Panc1 (cell line): ENCODE results near the gene CFAP69. TPM values are rescaled to one million over a fixed set of nuclear protein-coding genes. Genes with fewer than 3 reads are reported as not detected.

ENCODE experiments used
- ATAC-seq: fragments of 200-7000 bp; cut with Tn5 transposase; 2 replicates; pipeline ENCODE4 v1.9.1; 2020; ENCODE audit warnings: mild to moderate bottlenecking, moderate library complexity
- BruUV-seq: library from RNA; stranded (reverse); fragments of 400-500 nt; replicated peaks from 2 replicates; lab custom pipeline; 2021; lab: Mats Ljungman, UMichigan
- CTCF ChIA-PET: fragments of 300-600 bp; sonication (Branson Sonifier 250); formaldehyde crosslinking; loops from one replicate; lab custom pipeline; 2022; ENCODE audit warnings: antibody characterized with exemption; lab: Charles Lee
- POLR2A ChIA-PET: fragments of 300-600 bp; sonication (Branson Sonifier 250); formaldehyde crosslinking; loops from one replicate; lab custom pipeline; 2022; ENCODE audit warnings: antibody characterized with exemption; lab: Charles Lee
- DNase-seq: peaks from one replicate; pipeline ENCODE4 v3.0.0-alpha.2; 2010; ENCODE audit warnings: low read depth, low spot score
- H3K27ac ChIP-seq: 2 replicates; pipeline ENCODE4 v1.5.1; 2011; ENCODE audit warnings: mild to moderate bottlenecking, low read length, inconsistent platforms
- H3K27me3 ChIP-seq: fragments of 200-500 bp; sonication (Bioruptor generic); 2 replicates; pipeline ENCODE4 v1.6.0; 2014; ENCODE audit warnings: low read length, inconsistent platforms; ENCODE audit not compliant: control insufficient read depth, insufficient read depth
- H3K36me3 ChIP-seq: fragments of 200-500 bp; sonication (Bioruptor generic); 2 replicates; pipeline ENCODE4 v1.5.1; 2014; ENCODE audit warnings: inconsistent platforms, mild to moderate bottlenecking, low read length, moderate library complexity; ENCODE audit not compliant: control insufficient read depth, insufficient read depth
- H3K4me1 ChIP-seq: 2 replicates; pipeline ENCODE4 v1.5.1; 2011; ENCODE audit warnings: inconsistent platforms, mild to moderate bottlenecking, low read length, moderate library complexity; ENCODE audit not compliant: control insufficient read depth, insufficient read depth
- H3K4me3 ChIP-seq, 2 experiments: 2 replicates each; pipeline ENCODE4 v1.5.1; 2011 to 2012; ENCODE audit warnings: low read depth in 2 of 2, low read length in 2 of 2, mild to moderate bottlenecking in 2 of 2, inconsistent platforms in 1 of 2, moderate library complexity in 1 of 2
- H3K9me3 ChIP-seq: fragments of 200-500 bp; sonication (Bioruptor generic); 2 replicates; pipeline ENCODE4 v1.5.1; 2014; ENCODE audit warnings: low read depth, mild to moderate bottlenecking, inconsistent platforms, low read length, moderate library complexity; ENCODE audit not compliant: control insufficient read depth, insufficient read depth
- POLR2AphosphoS5 ChIP-seq: IDR thresholded peaks from 2 replicates; pipeline ENCODE4 v1.6.1; 2012; ENCODE audit warnings: mild to moderate bottlenecking, low read depth, low read length, moderate library complexity
- SIN3A ChIP-seq: IDR thresholded peaks from 2 replicates; pipeline ENCODE4 v1.6.1; 2012; ENCODE audit warnings: low read depth, mild to moderate bottlenecking, low read length, moderate library complexity, borderline replicate concordance; ENCODE audit not compliant: insufficient read depth
- TCF7L2 ChIP-seq: IDR thresholded peaks from 2 replicates; pipeline ENCODE4 v1.6.1; 2011; ENCODE audit warnings: mild to moderate bottlenecking, low read depth, low read length, inconsistent platforms
- in situ Hi-C: cut with HindIII; loops from 2 replicates; pipeline ENCODE4 v1.10.0; 2016; ENCODE audit warnings: low sequenced_read_pairs, low pct_unique_long_range_greater_than_20kb
- intact Hi-C: fragments of 100-400 bp; cut with micrococcal nuclease; formaldehyde crosslinking; loops from one replicate; pipeline ENCODE4 v1.10.0; 2022; ENCODE audit not compliant: unreplicated experiment
- total RNA-seq: library from RNA; stranded (reverse); gene quantifications from one replicate; pipeline ENCODE4 v1.2.1, GENCODE V29; 2021; ENCODE audit not compliant: unreplicated experiment
- TF ChIP-seq, protein P1 (sequence below), 2 experiments: IDR thresholded peaks; 2 replicates each; pipeline ENCODE4 v1.6.1; 2011 to 2012; ENCODE audit warnings: low read depth in 2 of 2, control low read depth in 1 of 2, low read length in 1 of 2, mild to moderate bottlenecking in 1 of 2, moderate library complexity in 1 of 2; ENCODE audit not compliant: insufficient read depth in 1 of 2
- TF ChIP-seq, protein P2 (sequence below): fragments of 450-650 bp; IDR thresholded peaks from 2 replicates; pipeline ENCODE4 v1.5.1; 2017; ENCODE audit warnings: mild to moderate bottlenecking

The CFAP69 gene
- total RNA-seq, 1 experiment from 2014 or later, result 0.51 TPM

GRCh38 chr7:90225601-90226000 is 19.4 kb upstream of the CFAP69 start:
- no peak for TF ChIP-seq SIN3A
- TF ChIP-seq POLR2AphosphoS5, result no peak
- no peak for TF ChIP-seq TCF7L2
- TF ChIP-seq, protein P1, sequence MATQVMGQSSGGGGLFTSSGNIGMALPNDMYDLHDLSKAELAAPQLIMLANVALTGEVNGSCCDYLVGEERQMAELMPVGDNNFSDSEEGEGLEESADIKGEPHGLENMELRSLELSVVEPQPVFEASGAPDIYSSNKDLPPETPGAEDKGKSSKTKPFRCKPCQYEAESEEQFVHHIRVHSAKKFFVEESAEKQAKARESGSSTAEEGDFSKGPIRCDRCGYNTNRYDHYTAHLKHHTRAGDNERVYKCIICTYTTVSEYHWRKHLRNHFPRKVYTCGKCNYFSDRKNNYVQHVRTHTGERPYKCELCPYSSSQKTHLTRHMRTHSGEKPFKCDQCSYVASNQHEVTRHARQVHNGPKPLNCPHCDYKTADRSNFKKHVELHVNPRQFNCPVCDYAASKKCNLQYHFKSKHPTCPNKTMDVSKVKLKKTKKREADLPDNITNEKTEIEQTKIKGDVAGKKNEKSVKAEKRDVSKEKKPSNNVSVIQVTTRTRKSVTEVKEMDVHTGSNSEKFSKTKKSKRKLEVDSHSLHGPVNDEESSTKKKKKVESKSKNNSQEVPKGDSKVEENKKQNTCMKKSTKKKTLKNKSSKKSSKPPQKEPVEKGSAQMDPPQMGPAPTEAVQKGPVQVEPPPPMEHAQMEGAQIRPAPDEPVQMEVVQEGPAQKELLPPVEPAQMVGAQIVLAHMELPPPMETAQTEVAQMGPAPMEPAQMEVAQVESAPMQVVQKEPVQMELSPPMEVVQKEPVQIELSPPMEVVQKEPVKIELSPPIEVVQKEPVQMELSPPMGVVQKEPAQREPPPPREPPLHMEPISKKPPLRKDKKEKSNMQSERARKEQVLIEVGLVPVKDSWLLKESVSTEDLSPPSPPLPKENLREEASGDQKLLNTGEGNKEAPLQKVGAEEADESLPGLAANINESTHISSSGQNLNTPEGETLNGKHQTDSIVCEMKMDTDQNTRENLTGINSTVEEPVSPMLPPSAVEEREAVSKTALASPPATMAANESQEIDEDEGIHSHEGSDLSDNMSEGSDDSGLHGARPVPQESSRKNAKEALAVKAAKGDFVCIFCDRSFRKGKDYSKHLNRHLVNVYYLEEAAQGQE (IDR thresholded peaks at IDR 0.05; ENCODE audit: insufficient read depth in 1 of 2, low read depth in 2 of 2, low read length in 1 of 2), result no peak
- TF ChIP-seq, protein P2, sequence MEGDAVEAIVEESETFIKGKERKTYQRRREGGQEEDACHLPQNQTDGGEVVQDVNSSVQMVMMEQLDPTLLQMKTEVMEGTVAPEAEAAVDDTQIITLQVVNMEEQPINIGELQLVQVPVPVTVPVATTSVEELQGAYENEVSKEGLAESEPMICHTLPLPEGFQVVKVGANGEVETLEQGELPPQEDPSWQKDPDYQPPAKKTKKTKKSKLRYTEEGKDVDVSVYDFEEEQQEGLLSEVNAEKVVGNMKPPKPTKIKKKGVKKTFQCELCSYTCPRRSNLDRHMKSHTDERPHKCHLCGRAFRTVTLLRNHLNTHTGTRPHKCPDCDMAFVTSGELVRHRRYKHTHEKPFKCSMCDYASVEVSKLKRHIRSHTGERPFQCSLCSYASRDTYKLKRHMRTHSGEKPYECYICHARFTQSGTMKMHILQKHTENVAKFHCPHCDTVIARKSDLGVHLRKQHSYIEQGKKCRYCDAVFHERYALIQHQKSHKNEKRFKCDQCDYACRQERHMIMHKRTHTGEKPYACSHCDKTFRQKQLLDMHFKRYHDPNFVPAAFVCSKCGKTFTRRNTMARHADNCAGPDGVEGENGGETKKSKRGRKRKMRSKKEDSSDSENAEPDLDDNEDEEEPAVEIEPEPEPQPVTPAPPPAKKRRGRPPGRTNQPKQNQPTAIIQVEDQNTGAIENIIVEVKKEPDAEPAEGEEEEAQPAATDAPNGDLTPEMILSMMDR, result no peak
- intact Hi-C loops, result no loop called here
- CTCF ChIA-PET, result no interaction called here

DNA sequence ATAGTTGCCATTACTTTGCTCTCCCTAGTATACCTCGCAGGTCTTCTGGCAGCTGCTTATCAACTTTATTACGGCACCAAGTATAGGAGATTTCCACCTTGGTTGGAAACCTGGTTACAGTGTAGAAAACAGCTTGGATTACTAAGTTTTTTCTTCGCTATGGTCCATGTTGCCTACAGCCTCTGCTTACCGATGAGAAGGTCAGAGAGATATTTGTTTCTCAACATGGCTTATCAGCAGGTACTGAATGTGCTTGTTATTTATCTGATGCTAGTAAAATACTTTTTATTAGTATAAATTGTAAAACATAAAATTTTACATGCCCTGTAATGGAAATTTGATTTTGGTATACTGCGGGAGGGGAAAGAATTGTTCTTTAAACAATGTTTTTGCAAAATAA is 17.7 kb upstream of the CFAP69 start:
- Histone ChIP-seq H3K4me3 (no peak overlapping the region), H3K27me3 (no peaks in the 10 kb centered on the region), H3K27ac (no peak overlapping the region), H3K4me1 (no peaks in the 10 kb centered on the region), H3K36me3 (no peaks in the 10 kb centered on the region), H3K9me3 (no peaks in the 10 kb centered on the region)
- POLR2A ChIA-PET, result no interaction called here
- ATAC-seq (no peak), DNase-seq (no peak)
- BruUV-seq, result no TSS peak
- intact Hi-C loops (no loop called here), in situ Hi-C loops (no loop called here)
- TF ChIP-seq POLR2AphosphoS5, result no peak
- TF ChIP-seq, protein P1 (IDR thresholded peaks at IDR 0.05; ENCODE audit: insufficient read depth in 1 of 2, low read depth in 2 of 2, low read length in 1 of 2), result no peak
- TF ChIP-seq, protein P2, result no peak
- TF ChIP-seq SIN3A, result no peak
- no peak for TF ChIP-seq TCF7L2
- CTCF ChIA-PET, result no interaction called here

More at GRCh38 chr7:90225601-90226000, 19.4 kb upstream of the CFAP69 start:
- ATAC-seq (no peak), DNase-seq (no peak)
- Histone ChIP-seq H3K4me1 (no peaks in the 10 kb centered on the region), H3K36me3 (no peaks in the 10 kb centered on the region), H3K4me3 (no peak overlapping the region), H3K27ac (no peak overlapping the region), H3K27me3 (no peaks in the 10 kb centered on the region), H3K9me3 (no peaks in the 10 kb centered on the region)
- POLR2A ChIA-PET, result no interaction called here
- BruUV-seq, result no TSS peak
- in situ Hi-C loops, result no loop called here
